ENCODE measurements around the gene CTU2. TPM values are rescaled to one million over a fixed set of nuclear protein-coding genes. Genes with fewer than 3 reads are reported as not detected.

The CTU2 gene
- total and polyA plus RNA-seq, 10 of the 15 experiments (the other 5 are each of a cell fraction or from before 2014, with no cell fraction given), result 0.32 to 44.5 (median 18.2) TPM

GRCh38 chr16:88706229-88706964 is at the start of gene CTU2, which contains the start of gene RNF166 (continued):
- TF ChIP-seq POU2F2 (IDR thresholded peaks at IDR 0.05; ENCODE audit: borderline replicate concordance, low read depth, low read length) (peak; percentile 11; the same call in 1 of the 3 replicates), SREBF2 (IDR thresholded peaks at IDR 0.05; ENCODE audit: low read length) (no peak), ZNF207 (IDR thresholded peaks at IDR 0.05; ENCODE audit: borderline replicate concordance) (peak; percentile 95; the same call in 1 of the 2 replicates), POLR2A (IDR thresholded peaks at IDR 0.05; ENCODE audit: low read depth, low read length) (peak; percentile 75; the same call in 1 of the 2 replicates), NFYA (IDR thresholded peaks at IDR 0.05; ENCODE audit: borderline replicate concordance, low read depth, low read length) (no peak), TARDBP (IDR thresholded peaks at IDR 0.05; ENCODE audit: borderline replicate concordance) (peak; percentile 83; the same call in 1 of the 2 replicates), BRCA1 (IDR thresholded peaks at IDR 0.05; ENCODE audit: low read depth, low read length) (peak; percentile 27; the same call in 1 of the 2 replicates), CHD4 (IDR thresholded peaks at IDR 0.05) (no peak), MTA3 (IDR thresholded peaks at IDR 0.05; ENCODE audit: borderline replicate concordance, low read length) (no peak), POLR2AphosphoS5 (IDR thresholded peaks at IDR 0.05; ENCODE audit: low read length) (peak; percentile 50; the same call in 1 of the 2 replicates), CREM (IDR thresholded peaks at IDR 0.05; ENCODE audit: low read depth) (peak; percentile 99), SMAD5 (IDR thresholded peaks at IDR 0.05; ENCODE audit: low read depth) (no peak), MEF2A (IDR thresholded peaks at IDR 0.05; ENCODE audit: insufficient read depth, low read depth, low read length) (peak; percentile 60; the same call in 1 of the 2 replicates), CBFB (IDR thresholded peaks at IDR 0.05; ENCODE audit: low read depth) (no peak), ZZZ3 (IDR thresholded peaks at IDR 0.05; ENCODE audit: control insufficient read depth, insufficient read length, low read depth) (no peak), USF2 (IDR thresholded peaks at IDR 0.05; ENCODE audit: borderline replicate concordance, low read depth, low read length) (peak; percentile 12)

All from GM12878 (cell line).